Keratinocyte (primary cell): ENCODE measurements around the gene TCEAL3.

ENCODE experiments used
- EZH2 ChIP-seq: IDR thresholded peaks from one replicate; pipeline ENCODE4 v1.6.1; 2012; ENCODE audit warnings: inconsistent platforms, mild to moderate bottlenecking, low read length, moderate library complexity
- TF ChIP-seq, protein P1 (sequence below), 3 experiments: IDR thresholded peaks in 1 of 3; conservative IDR thresholded peaks in 1 of 3; optimal IDR thresholded peaks in 1 of 3; 2 replicates in 2 of 3; 3 replicates in 1 of 3; pipeline versions ENCODE3 to v1.5.1; 2011; ENCODE audit warnings: low read length in 3 of 3, mild to moderate bottlenecking in 3 of 3, moderate library complexity in 2 of 3, control low read depth in 1 of 3, inconsistent platforms in 1 of 3; ENCODE audit not compliant: insufficient read depth in 2 of 3; ENCODE audit errors: extremely low read depth in 1 of 3

DNA sequence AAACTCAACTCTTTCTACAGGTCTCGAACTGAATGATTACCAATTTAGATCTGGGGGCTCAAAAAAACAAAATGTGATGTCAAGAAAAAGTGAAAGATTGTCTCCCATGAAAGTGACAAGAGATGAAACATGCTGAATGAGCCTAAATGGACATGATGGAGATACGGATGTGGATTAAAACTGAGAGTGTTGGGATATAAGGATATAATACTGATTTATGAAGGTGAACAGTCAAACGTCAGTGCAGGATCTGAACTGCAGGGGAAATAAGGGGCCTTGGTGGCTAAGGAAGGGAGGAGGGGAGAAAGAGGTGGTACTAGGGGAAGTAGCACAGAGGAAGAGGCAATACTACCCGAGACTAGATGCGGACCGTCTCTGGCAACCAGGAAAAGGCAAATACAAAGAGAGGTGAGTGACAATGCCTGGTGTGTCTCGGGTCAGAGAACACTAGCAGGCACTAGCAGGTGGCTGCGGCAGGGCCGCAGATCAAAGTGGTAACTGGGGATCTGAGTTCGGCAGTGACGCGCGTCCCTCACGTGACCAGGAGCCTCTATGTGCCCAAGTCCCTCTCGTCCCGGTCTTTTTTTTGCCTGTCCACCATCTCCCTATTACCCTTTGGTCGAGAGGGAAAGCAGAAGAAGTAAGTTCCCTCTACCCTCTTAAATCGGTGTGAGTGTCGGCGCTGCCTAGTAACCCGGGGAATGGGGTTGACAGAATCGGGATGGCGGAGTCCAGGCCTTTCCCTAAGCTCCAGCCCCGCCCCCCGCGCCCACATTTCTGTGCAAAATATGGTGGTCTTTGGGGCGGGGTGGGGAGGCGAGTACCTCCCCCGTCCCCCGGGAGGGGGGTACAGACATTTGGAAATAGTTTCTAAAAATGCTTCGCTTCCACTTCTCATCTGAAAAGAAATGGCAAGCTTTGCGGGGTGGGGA lies 20.9 kb downstream of the TCEAL3 start, which contains the start of gene TCEAL1:
- no peak for TF ChIP-seq EZH2
- TF ChIP-seq, protein P1, sequence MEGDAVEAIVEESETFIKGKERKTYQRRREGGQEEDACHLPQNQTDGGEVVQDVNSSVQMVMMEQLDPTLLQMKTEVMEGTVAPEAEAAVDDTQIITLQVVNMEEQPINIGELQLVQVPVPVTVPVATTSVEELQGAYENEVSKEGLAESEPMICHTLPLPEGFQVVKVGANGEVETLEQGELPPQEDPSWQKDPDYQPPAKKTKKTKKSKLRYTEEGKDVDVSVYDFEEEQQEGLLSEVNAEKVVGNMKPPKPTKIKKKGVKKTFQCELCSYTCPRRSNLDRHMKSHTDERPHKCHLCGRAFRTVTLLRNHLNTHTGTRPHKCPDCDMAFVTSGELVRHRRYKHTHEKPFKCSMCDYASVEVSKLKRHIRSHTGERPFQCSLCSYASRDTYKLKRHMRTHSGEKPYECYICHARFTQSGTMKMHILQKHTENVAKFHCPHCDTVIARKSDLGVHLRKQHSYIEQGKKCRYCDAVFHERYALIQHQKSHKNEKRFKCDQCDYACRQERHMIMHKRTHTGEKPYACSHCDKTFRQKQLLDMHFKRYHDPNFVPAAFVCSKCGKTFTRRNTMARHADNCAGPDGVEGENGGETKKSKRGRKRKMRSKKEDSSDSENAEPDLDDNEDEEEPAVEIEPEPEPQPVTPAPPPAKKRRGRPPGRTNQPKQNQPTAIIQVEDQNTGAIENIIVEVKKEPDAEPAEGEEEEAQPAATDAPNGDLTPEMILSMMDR (optimal IDR thresholded peaks at IDR 0.05 in 1 of 3, IDR thresholded peaks at IDR 0.05 in 1 of 3, conservative IDR thresholded peaks at IDR 0.05 in 1 of 3; ENCODE audit: extremely low read depth in 1 of 3, insufficient read depth in 2 of 3, low read length in 3 of 3) = no peak
